CD4-positive, alpha-beta memory T cell (primary cell): ENCODE measurements around the gene ANKK1. TPM values are rescaled to one million over a fixed set of nuclear protein-coding genes. Genes with fewer than 3 reads are reported as not detected.

Experiments
- CTCF ChIA-PET: fragments of 350-600 bp; sonication (Branson Sonifier 250); formaldehyde crosslinking; loops from one replicate; lab custom pipeline; 2021; ENCODE audit warnings: inconsistent platforms; ENCODE audit not compliant: partially characterized antibody; lab: Charles Lee
- POLR2A ChIA-PET: fragments of 350-600 bp; sonication (Branson Sonifier 250); formaldehyde crosslinking; loops from one replicate; lab custom pipeline; 2021; ENCODE audit not compliant: partially characterized antibody; lab: Charles Lee
- DNase-seq, 5 donors: peaks; one replicate each; pipeline versions ENCODE4 v3.0.0 to v3.0.0-alpha.2; 2020 to 2022; ENCODE audit warnings: mixed read lengths in 1 of 5
- H3K27ac ChIP-seq: one replicate; pipeline ENCODE4 v1.7.0; 2013; ENCODE audit warnings: low read depth, low read length
- H3K27me3 ChIP-seq: 2 replicates; pipeline ENCODE4 v1.7.0; 2013; ENCODE audit warnings: mild to moderate bottlenecking, low read length, moderate library complexity; ENCODE audit not compliant: insufficient read depth
- H3K36me3 ChIP-seq: 2 replicates; pipeline ENCODE4 v1.7.0; 2013; ENCODE audit warnings: mild to moderate bottlenecking, low read length, moderate library complexity; ENCODE audit not compliant: insufficient read depth
- H3K4me1 ChIP-seq: 2 replicates; pipeline ENCODE4 v1.7.0; 2013; ENCODE audit warnings: mild to moderate bottlenecking, low read length, moderate library complexity; ENCODE audit not compliant: insufficient read depth
- H3K4me3 ChIP-seq, 2 donors: one replicate each; pipeline ENCODE4 v1.7.0; 2013; ENCODE audit warnings: low read length in 2 of 2, mild to moderate bottlenecking in 1 of 2
- H3K9me3 ChIP-seq, 2 donors: one replicate each; pipeline ENCODE4 v1.7.0; 2013; ENCODE audit warnings: low read length in 2 of 2, control low read depth in 1 of 2; ENCODE audit not compliant: control insufficient read depth in 1 of 2
- H3K27ac Mint-ChIP-seq, 7 donors: one replicate each; pipeline ENCODE4 v1.8.0; 2020 to 2021; ENCODE audit warnings: mixed read lengths in 7 of 7, mild to moderate bottlenecking in 6 of 7, inconsistent platforms in 3 of 7, moderate library complexity in 3 of 7
- H3K27me3 Mint-ChIP-seq, 2 donors: one replicate each; pipeline ENCODE4 v1.8.0; 2020 to 2021; ENCODE audit warnings: mixed read lengths in 2 of 2
- H3K36me3 Mint-ChIP-seq, 2 donors: one replicate each; pipeline ENCODE4 v1.8.0; 2020 to 2021; ENCODE audit warnings: mixed read lengths in 2 of 2, inconsistent platforms in 1 of 2, mild to moderate bottlenecking in 1 of 2
- H3K4me1 Mint-ChIP-seq, 4 donors: one replicate each; pipeline ENCODE4 v1.8.0; 2020 to 2021; ENCODE audit warnings: mixed read lengths in 4 of 4, mild to moderate bottlenecking in 1 of 4
- H3K4me3 Mint-ChIP-seq, 8 donors: one replicate each; pipeline ENCODE4 v1.8.0; 2020 to 2021; ENCODE audit warnings: mixed read lengths in 8 of 8, mild to moderate bottlenecking in 7 of 8, moderate library complexity in 6 of 8, inconsistent platforms in 3 of 8
- H3K9me3 Mint-ChIP-seq, 8 donors: one replicate each; pipeline ENCODE4 v1.8.0; 2020 to 2021; ENCODE audit warnings: mixed read lengths in 8 of 8, mild to moderate bottlenecking in 5 of 8, inconsistent platforms in 3 of 8, moderate library complexity in 1 of 8
- intact Hi-C: fragments of 100-400 bp; cut with micrococcal nuclease; formaldehyde crosslinking; loops from one replicate; pipeline ENCODE4 v1.15.1; 2023
- polyA plus RNA-seq, 2 donors: library from polyadenylated mRNA; unstranded; fragments of 300-500 nt; fragmentation: Illumina TruSeq; gene quantifications; one replicate each; pipeline ENCODE4 v1.2.3, GENCODE V29; 2021
- total RNA-seq, 2 experiments: library from RNA; stranded (reverse); gene quantifications; one replicate each; pipeline ENCODE4 v1.2.3, GENCODE V29; 2021

ANKK1 gene
- total and polyA plus RNA-seq, 4 experiments from 2014 or later = 0.24 to 3.8 (median 2.7) TPM; not detected in 1

DNA sequence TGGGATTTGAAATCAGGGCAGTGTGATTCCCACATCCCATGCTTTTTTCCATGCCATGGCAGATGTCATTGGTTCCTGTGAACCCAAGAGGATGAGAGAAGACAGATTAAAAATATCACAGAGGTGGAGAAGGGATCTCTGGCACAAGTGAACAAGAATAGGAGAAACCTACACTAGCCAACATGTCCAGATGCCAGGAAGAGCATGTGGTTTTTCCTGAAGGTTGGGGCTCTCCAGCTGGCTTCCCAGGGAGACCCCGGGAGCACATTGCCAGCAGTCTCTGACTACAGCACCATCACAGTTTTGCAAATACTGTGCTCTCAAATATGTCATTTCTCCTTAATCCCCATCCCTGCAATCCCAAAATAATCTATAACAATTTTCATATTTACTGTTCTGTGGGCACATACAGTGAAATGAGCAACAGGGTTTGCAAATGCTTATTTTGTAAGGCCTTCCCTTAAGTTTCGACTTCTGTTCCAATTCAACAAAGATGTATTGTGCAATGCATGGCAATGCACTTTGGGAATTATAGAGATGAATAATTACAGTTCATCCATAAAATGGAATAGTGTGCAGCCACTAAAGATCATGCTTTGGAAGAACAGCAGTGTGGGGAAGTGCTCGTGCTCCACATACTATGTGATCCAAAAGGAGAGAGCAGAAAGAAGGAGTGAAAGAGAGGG, 4.8 kb downstream of the ANKK1 start:
- H3K27ac ChIP-seq = no peak overlapping the region
- H3K4me1 Mint-ChIP-seq = no peaks in the 10 kb centered on the region
- no peaks in the 10 kb centered on the region for H3K9me3 Mint-ChIP-seq
- no peaks in the 10 kb centered on the region for H3K36me3 Mint-ChIP-seq
- no peak overlapping the region for H3K4me3 Mint-ChIP-seq
- no peak overlapping the region for H3K27ac Mint-ChIP-seq
- H3K4me3 ChIP-seq = no peak overlapping the region
- ChIA-PET POLR2A (no interaction called here), CTCF (no interaction called here)
- no peaks in the 10 kb centered on the region for H3K4me1 ChIP-seq
- H3K27me3 ChIP-seq = peaks cover 3% of the 10 kb centered on the region
- H3K36me3 ChIP-seq = no peaks in the 10 kb centered on the region
- H3K9me3 ChIP-seq = no peaks in the 10 kb centered on the region
- H3K27me3 Mint-ChIP-seq = no peaks in the 10 kb centered on the region
- no peak for DNase-seq
- intact Hi-C loops = no loop called here

DNA sequence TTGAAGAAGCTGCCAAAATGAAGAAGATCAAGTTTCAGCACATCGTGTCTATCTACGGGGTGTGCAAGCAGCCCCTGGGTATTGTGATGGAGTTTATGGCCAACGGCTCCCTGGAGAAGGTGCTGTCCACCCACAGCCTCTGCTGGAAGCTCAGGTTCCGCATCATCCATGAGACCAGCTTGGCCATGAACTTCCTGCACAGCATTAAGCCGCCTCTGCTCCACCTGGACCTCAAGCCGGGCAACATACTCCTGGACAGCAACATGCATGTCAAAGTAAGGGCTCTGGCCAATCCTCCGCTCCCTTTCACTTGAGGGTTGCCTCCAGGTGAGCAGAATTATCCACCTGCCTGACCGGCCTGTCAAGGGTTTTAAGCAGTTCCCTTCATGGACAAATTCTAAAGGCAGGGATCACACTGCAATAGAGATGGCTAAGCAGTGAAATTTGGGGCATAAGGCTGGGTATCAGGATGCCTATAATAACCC, 6.0 kb downstream of the ANKK1 start:
- ChIA-PET CTCF (no interaction called here), POLR2A (no interaction called here)
- Mint-ChIP-seq H3K9me3 (peaks cover 0 to 2% (median 0%) of the 10 kb centered on the region in 8 donors), H3K36me3 (no peaks in the 10 kb centered on the region), H3K27me3 (no peaks in the 10 kb centered on the region), H3K4me3 (no peak overlapping the region), H3K4me1 (no peaks in the 10 kb centered on the region), H3K27ac (no peak overlapping the region)
- intact Hi-C loops = no loop called here
- DNase-seq = no peak
- no peaks in the 10 kb centered on the region for H3K36me3 ChIP-seq
- H3K4me1 ChIP-seq = no peaks in the 10 kb centered on the region
- no peaks in the 10 kb centered on the region for H3K9me3 ChIP-seq
- peaks cover 3% of the 10 kb centered on the region for H3K27me3 ChIP-seq
- no peak overlapping the region for H3K4me3 ChIP-seq
- H3K27ac ChIP-seq = no peak overlapping the region

DNA sequence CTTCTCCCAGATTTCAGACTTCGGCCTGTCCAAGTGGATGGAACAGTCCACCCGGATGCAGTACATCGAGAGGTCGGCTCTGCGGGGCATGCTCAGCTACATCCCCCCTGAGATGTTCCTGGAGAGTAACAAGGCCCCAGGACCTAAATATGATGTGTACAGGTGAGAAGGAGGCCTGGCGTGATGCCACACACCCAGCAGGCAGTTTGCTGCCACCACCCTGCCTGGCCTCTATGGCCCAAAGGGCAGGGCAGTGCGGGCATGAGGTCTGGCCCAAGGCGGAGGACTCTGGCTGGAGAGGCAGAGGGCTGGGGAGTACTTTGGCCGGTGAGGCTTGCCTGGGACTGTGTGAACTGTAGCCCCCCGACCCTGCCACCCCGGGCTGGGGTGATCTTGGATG, 7.3 kb downstream of the ANKK1 start:
- Histone ChIP-seq H3K9me3 (no peaks in the 10 kb centered on the region), H3K27me3 (no peaks in the 10 kb centered on the region), H3K4me3 (no peak overlapping the region), H3K4me1 (no peaks in the 10 kb centered on the region), H3K27ac (no peak overlapping the region), H3K36me3 (no peaks in the 10 kb centered on the region)
- no peak for DNase-seq
- Mint-ChIP-seq H3K4me3 (no peak overlapping the region), H3K36me3 (no peaks in the 10 kb centered on the region), H3K27me3 (no peaks in the 10 kb centered on the region), H3K27ac (no peak overlapping the region), H3K9me3 (peaks cover 0 to 2% (median 0%) of the 10 kb centered on the region in 8 donors), H3K4me1 (no peaks in the 10 kb centered on the region)
- intact Hi-C loops = no loop called here
- POLR2A ChIA-PET = no interaction called here
- CTCF ChIA-PET = no interaction called here

DNA sequence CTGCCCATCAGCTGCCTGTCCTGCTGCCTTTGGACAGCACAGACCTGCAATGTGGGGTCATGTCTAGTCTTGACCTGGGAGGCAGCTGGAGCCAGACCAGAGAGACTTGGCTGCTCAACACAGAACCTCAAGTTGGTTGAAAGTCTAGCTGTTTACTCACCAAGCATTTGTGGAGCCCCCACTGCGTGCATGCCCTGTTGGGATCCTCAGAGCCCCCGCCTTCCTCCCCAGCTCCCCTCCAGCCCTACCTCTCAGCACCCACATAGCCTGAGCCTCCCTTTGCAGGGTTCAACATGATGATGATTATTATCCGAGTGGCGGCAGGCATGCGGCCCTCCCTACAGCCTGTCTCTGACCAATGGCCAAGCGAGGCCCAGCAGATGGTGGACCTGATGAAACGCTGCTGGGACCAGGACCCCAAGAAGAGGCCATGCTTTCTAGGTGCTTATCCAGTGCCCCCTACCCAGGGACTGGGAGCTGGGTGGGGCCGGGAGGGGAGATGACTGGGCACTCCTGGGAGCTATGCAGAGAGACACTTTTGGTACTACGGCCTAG, 8.3 kb downstream of the ANKK1 start:
- Histone ChIP-seq H3K4me1 (no peaks in the 10 kb centered on the region), H3K27ac (no peak overlapping the region), H3K36me3 (no peaks in the 10 kb centered on the region), H3K4me3 (no peak overlapping the region), H3K9me3 (no peaks in the 10 kb centered on the region), H3K27me3 (no peaks in the 10 kb centered on the region)
- Mint-ChIP-seq H3K27ac (no peak overlapping the region), H3K4me1 (no peaks in the 10 kb centered on the region), H3K9me3 (peaks cover 0 to 2% (median 0%) of the 10 kb centered on the region in 8 donors), H3K4me3 (no peak overlapping the region), H3K36me3 (no peaks in the 10 kb centered on the region), H3K27me3 (no peaks in the 10 kb centered on the region)
- no peak for DNase-seq
- intact Hi-C loops = no loop called here
- POLR2A ChIA-PET = no interaction called here
- CTCF ChIA-PET = no interaction called here

DNA sequence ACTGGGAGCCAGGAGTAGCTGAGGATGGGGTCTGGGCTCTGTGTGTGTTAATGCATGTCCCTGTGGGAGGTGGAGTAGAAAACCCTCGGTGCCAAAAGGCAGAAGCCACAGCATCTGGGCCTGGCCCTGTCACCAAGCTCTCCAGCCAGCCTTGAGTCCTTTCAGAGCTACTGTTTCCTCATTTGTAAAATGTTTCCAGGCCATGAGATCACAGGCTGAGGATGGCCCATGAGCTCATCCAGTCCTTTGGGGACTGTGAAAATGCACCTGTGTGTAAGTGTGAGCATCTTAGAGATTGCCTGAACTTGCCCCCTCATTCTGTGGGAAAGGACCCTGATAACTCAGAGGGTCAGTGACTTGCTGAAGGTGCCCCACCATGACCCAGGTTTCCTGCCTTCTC, 9.1 kb downstream of the ANKK1 start:
- no peaks in the 10 kb centered on the region for H3K27me3 ChIP-seq
- Mint-ChIP-seq H3K27ac (no peak overlapping the region), H3K4me3 (no peak overlapping the region), H3K36me3 (no peaks in the 10 kb centered on the region), H3K27me3 (no peaks in the 10 kb centered on the region), H3K9me3 (peaks cover 0 to 2% (median 0%) of the 10 kb centered on the region in 8 donors), H3K4me1 (no peaks in the 10 kb centered on the region)
- DNase-seq = no peak
- H3K4me1 ChIP-seq = no peaks in the 10 kb centered on the region
- H3K27ac ChIP-seq = no peak overlapping the region
- H3K4me3 ChIP-seq = no peak overlapping the region
- CTCF ChIA-PET = no interaction called here
- H3K36me3 ChIP-seq = no peaks in the 10 kb centered on the region
- no peaks in the 10 kb centered on the region for H3K9me3 ChIP-seq
- POLR2A ChIA-PET = no interaction called here
- intact Hi-C loops = no loop called here

DNA sequence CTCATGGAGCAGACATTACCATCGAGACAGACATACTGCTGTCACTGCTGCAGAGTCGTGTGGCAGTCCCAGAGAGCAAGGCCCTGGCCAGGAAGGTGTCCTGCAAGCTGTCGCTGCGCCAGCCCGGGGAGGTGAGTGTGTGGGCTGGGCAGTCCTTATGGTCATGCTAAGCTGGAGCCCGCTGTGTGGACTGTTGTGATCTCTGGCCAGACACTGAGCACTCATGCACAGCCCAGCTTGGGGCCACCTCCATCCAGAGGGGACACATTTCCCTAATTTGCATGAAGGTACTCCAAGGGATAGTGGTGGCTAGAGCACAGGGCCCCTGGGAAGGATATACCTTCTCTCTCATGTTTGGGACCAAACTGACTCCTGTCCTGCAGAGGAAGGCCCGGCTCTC, 9.6 kb downstream of the ANKK1 start:
- Histone ChIP-seq H3K27ac (no peak overlapping the region), H3K9me3 (no peaks in the 10 kb centered on the region), H3K4me1 (no peaks in the 10 kb centered on the region), H3K36me3 (no peaks in the 10 kb centered on the region), H3K4me3 (no peak overlapping the region), H3K27me3 (no peaks in the 10 kb centered on the region)
- Mint-ChIP-seq H3K9me3 (peaks cover 0 to 2% (median 0%) of the 10 kb centered on the region in 8 donors), H3K4me1 (no peaks in the 10 kb centered on the region), H3K4me3 (no peak overlapping the region), H3K27ac (no peak overlapping the region), H3K36me3 (no peaks in the 10 kb centered on the region), H3K27me3 (no peaks in the 10 kb centered on the region)
- DNase-seq = no peak
- POLR2A ChIA-PET = no interaction called here
- CTCF ChIA-PET = no interaction called here
- intact Hi-C loops = no loop called here

DNA sequence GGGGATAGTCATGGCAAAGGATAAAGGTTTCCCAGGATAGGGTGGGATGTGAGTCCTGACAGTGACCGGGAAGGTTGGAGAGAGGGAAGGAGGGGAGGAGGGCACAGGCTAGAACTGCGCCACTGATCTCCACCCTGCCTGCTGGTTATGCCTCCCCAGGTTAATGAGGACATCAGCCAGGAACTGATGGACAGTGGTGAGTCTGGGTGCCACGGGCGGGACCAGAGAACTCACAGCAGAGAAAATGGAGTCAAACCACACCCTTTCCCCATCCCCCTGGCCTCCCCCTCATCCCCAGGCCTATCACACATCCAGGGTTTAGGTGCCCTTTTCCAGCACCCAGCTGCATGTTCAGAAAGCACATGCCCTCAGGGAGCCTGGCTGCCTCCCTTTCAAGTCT, 10.2 kb downstream of the ANKK1 start:
- POLR2A ChIA-PET = no interaction called here
- CTCF ChIA-PET = no interaction called here
- Mint-ChIP-seq H3K27ac (no peak overlapping the region), H3K27me3 (no peaks in the 10 kb centered on the region), H3K4me3 (no peak overlapping the region), H3K36me3 (no peaks in the 10 kb centered on the region), H3K4me1 (no peaks in the 10 kb centered on the region), H3K9me3 (peaks cover 0 to 2% (median 0%) of the 10 kb centered on the region in 8 donors)
- Histone ChIP-seq H3K9me3 (no peaks in the 10 kb centered on the region), H3K27me3 (no peaks in the 10 kb centered on the region), H3K4me1 (no peaks in the 10 kb centered on the region), H3K4me3 (no peak overlapping the region), H3K36me3 (no peaks in the 10 kb centered on the region), H3K27ac (no peak overlapping the region)
- no peak for DNase-seq
- intact Hi-C loops = no loop called here
